Endothelial cell of umbilical vein (primary cell): Measurements from ENCODE around the gene TMEM51. TPM values are rescaled to one million over a fixed set of nuclear protein-coding genes. Genes with fewer than 3 reads are reported as not detected.

ENCODE experiments used
- BruUV-seq: library from RNA; stranded (reverse); fragments of 400-500 nt; replicated peaks from 2 replicates; lab custom pipeline; 2021; lab: Mats Ljungman, UMichigan
- CTCF ChIA-PET: fragments of 300-600, 350-600 bp; sonication (Branson Sonifier 250); formaldehyde crosslinking; loops from one replicate; lab custom pipeline; 2021; ENCODE audit warnings: antibody characterized with exemption, inconsistent platforms; lab: Charles Lee
- POLR2A ChIA-PET: fragments of 300-600, 350-600 bp; sonication (Branson Sonifier 250); formaldehyde crosslinking; loops from one replicate; lab custom pipeline; 2021; ENCODE audit warnings: antibody characterized with exemption, inconsistent platforms; lab: Charles Lee
- DNase-seq: peaks from one replicate; pipeline ENCODE4 v3.0.0-alpha.2; 2011; ENCODE audit warnings: low read depth, low spot score
- FAIRE-seq: peaks from 2 replicates; lab custom pipeline; 2011; peaks lifted over from hg19 to GRCh38; lab: Jason Lieb, UNC
- H2AFZ ChIP-seq: 2 replicates; pipeline ENCODE4 v1.6.0; 2012; ENCODE audit warnings: low read depth, low read length, control low read depth, inconsistent platforms
- H3K27ac ChIP-seq: 2 replicates; pipeline ENCODE4 v1.5.1; 2011; ENCODE audit warnings: low read depth, mild to moderate bottlenecking, control low read depth, low read length, moderate library complexity; ENCODE audit not compliant: insufficient read depth
- H3K27me3 ChIP-seq, 2 experiments: 2 replicates each; pipeline versions ENCODE4 v1.6.0 to v1.6.1; 2011; ENCODE audit warnings: low read length in 2 of 2, mixed read lengths in 1 of 2; ENCODE audit not compliant: control insufficient read depth in 2 of 2, insufficient read depth in 2 of 2
- H3K36me3 ChIP-seq, 2 experiments: 2 replicates in 1 of 2; 3 replicates in 1 of 2; pipeline ENCODE4 v1.5.1; 2011; ENCODE audit warnings: low read length in 2 of 2, mild to moderate bottlenecking in 1 of 2, moderate library complexity in 1 of 2; ENCODE audit not compliant: control insufficient read depth in 2 of 2, insufficient read depth in 2 of 2; ENCODE audit errors: extremely low read depth in 1 of 2
- H3K4me1 ChIP-seq: 3 replicates; pipeline ENCODE4 v1.5.1; 2011; ENCODE audit warnings: mild to moderate bottlenecking, low read length; ENCODE audit not compliant: control insufficient read depth, insufficient read depth; ENCODE audit errors: extremely low read depth
- H3K4me2 ChIP-seq: 2 replicates; pipeline ENCODE4 v1.6.1; 2011; ENCODE audit warnings: low read length, control low read depth, mixed read lengths; ENCODE audit not compliant: insufficient read depth
- H3K4me3 ChIP-seq, 3 experiments: fragments of 200-600 bp in 1 of 3; sonication (generic), shearing (Covaris generic) in 1 of 3; replicated peaks in 1 of 3; 2 replicates each; pipeline ENCODE4 v1.5.1; 2011 to 2016; ENCODE audit warnings: control low read depth in 3 of 3, low read length in 3 of 3, mild to moderate bottlenecking in 2 of 3, inconsistent platforms in 1 of 3, low read depth in 1 of 3, moderate library complexity in 1 of 3; ENCODE audit not compliant: insufficient read depth in 1 of 3
- H3K79me2 ChIP-seq: 2 replicates; pipeline ENCODE4 v1.6.0; 2012; ENCODE audit warnings: low read length, inconsistent platforms; ENCODE audit not compliant: control insufficient read depth, insufficient read depth
- H3K9ac ChIP-seq: replicated peaks from 2 replicates; pipeline ENCODE3; 2011; ENCODE audit warnings: low read length, control low read depth; ENCODE audit not compliant: insufficient read depth; ENCODE audit errors: extremely low read depth
- H3K9me1 ChIP-seq: replicated peaks from 3 replicates; pipeline ENCODE4 v1.6.0; 2011; ENCODE audit warnings: mild to moderate bottlenecking, low read length; ENCODE audit not compliant: control insufficient read depth, insufficient read depth; ENCODE audit errors: extremely low read depth
- H3K9me3 ChIP-seq: replicated peaks from 2 replicates; pipeline ENCODE4 v1.5.1; 2012; ENCODE audit warnings: low read length, inconsistent platforms; ENCODE audit not compliant: control insufficient read depth, insufficient read depth
- H4K20me1 ChIP-seq: replicated peaks from 2 replicates; pipeline ENCODE3; 2011; ENCODE audit warnings: mild to moderate bottlenecking, low read length; ENCODE audit not compliant: control insufficient read depth, insufficient read depth; ENCODE audit errors: extremely low read depth
- CTCF ChIP-seq, 2 donors: IDR thresholded peaks; 1 replicate in 1 of 2; 2 replicates in 1 of 2; pipeline ENCODE4 v1.5.1; 2011; ENCODE audit warnings: low read length in 2 of 2, mild to moderate bottlenecking in 2 of 2, moderate library complexity in 2 of 2, control low read depth in 1 of 2, inconsistent platforms in 1 of 2, low read depth in 1 of 2; ENCODE audit not compliant: insufficient read depth in 1 of 2; ENCODE audit errors: extremely low read depth in 1 of 2
- EZH2 ChIP-seq: IDR thresholded peaks from 2 replicates; pipeline ENCODE4 v1.6.1; 2012; ENCODE audit warnings: borderline replicate concordance, low read depth, mild to moderate bottlenecking, moderate library complexity, low read length, inconsistent platforms; ENCODE audit not compliant: severe bottlenecking
- FOS ChIP-seq: IDR thresholded peaks from 2 replicates; pipeline ENCODE4 v1.6.1; 2011; ENCODE audit warnings: mild to moderate bottlenecking, low read length, moderate library complexity, borderline replicate concordance; ENCODE audit not compliant: insufficient read depth
- GATA2 ChIP-seq: IDR thresholded peaks from 2 replicates; pipeline ENCODE4 v1.7.0; 2011; ENCODE audit warnings: low read depth, mild to moderate bottlenecking, moderate library complexity, mixed read lengths, low read length; ENCODE audit not compliant: insufficient read length, insufficient read depth
- JUN ChIP-seq: IDR thresholded peaks from 2 replicates; pipeline ENCODE4 v1.6.1; 2011; ENCODE audit warnings: borderline replicate concordance, low read depth; ENCODE audit not compliant: insufficient read length, insufficient read depth
- MAX ChIP-seq: IDR thresholded peaks from 2 replicates; pipeline ENCODE4 v1.6.1; 2011; ENCODE audit not compliant: insufficient read depth, insufficient read length
- MYC ChIP-seq: IDR thresholded peaks from one replicate; pipeline ENCODE4 v1.6.1; 2011; ENCODE audit warnings: mild to moderate bottlenecking, low read depth, low read length
- POLR2A ChIP-seq: IDR thresholded peaks from 2 replicates; pipeline ENCODE4 v1.6.1; 2012; ENCODE audit warnings: low read depth, mild to moderate bottlenecking, control low read depth, low read length
- POLR2AphosphoS5 ChIP-seq: IDR thresholded peaks from 2 replicates; pipeline ENCODE4 v1.6.1; 2012; ENCODE audit warnings: low read depth, mild to moderate bottlenecking, control low read depth, low read length, moderate library complexity; ENCODE audit not compliant: insufficient read depth
- dilution Hi-C: fragments of 300-500 bp; cut with MboI; formaldehyde crosslinking; loops from one replicate; pipeline ENCODE4 v1.15.0; 2019; ENCODE audit warnings: low sequenced_read_pairs; ENCODE audit not compliant: extremely low pct_ligation_motif_present
- intact Hi-C: fragments of 100-400 bp; cut with micrococcal nuclease; formaldehyde crosslinking; loops from one replicate; pipeline ENCODE4 v1.10.0; 2022
- polyA plus RNA-seq, 4 experiments: library from polyadenylated mRNA; depleted of rRNA in 3 of 4; stranded (reverse) in 3 of 4; unstranded in 1 of 4; fragments of >200 nt; gene quantifications; 2 replicates each; pipeline versions ENCODE4 v1.2.1 to v1.2.3, GENCODE V29; 2011 to 2012; ENCODE audit warnings: missing spikeins in 1 of 4
- total RNA-seq: library from RNA; stranded (reverse); gene quantifications from 2 replicates; pipeline ENCODE4 v1.2.3, GENCODE V29; 2021

TMEM51 gene
- total and polyA plus RNA-seq, 2 donors (not counting 3 experiments of a cell fraction or from before 2014, with no cell fraction given): 13.7 to 13.9 TPM

- dilution Hi-C loops: no loop called here
- no peak for DNase-seq
- Histone ChIP-seq H4K20me1 (no peaks in the 10 kb centered on the region), H3K36me3 (no peaks in the 10 kb centered on the region), H3K4me3 (no peak overlapping the region), H3K79me2 (no peaks in the 10 kb centered on the region), H3K9me3 (no peaks in the 10 kb centered on the region), H3K4me2 (no peak overlapping the region), H3K9ac (no peak overlapping the region), H3K4me1 (no peaks in the 10 kb centered on the region), H2AFZ (no peak overlapping the region), H3K27ac (no peak overlapping the region), H3K9me1 (no peaks in the 10 kb centered on the region), H3K27me3 (peaks cover 0 to 2% of the 10 kb centered on the region in 2 experiments)
- no peak for TF ChIP-seq GATA2
- TF ChIP-seq POLR2A: no peak
- no peak for TF ChIP-seq MAX
- no peak for TF ChIP-seq POLR2AphosphoS5
- no peak for TF ChIP-seq CTCF (IDR thresholded peaks at IDR 0.05; ENCODE audit: extremely low read depth in 1 of 2, insufficient read depth in 1 of 2, low read depth in 1 of 2, low read length in 2 of 2)
- TF ChIP-seq JUN: no peak
- no peak for TF ChIP-seq EZH2
- TF ChIP-seq FOS: no peak
- TF ChIP-seq MYC: no peak
- no TSS peak for BruUV-seq
- ChIA-PET POLR2A (no interaction called here), CTCF (no interaction called here)
- no peak for FAIRE-seq
- intact Hi-C loops: no loop called here
Measured at GRCh38 chr1:15113146-15113545, 40.4 kb upstream of the TMEM51 start.
